ENCODE data around the gene ZDHHC7.

Gene ZDHHC7

GRCh38 chr16:85018529-85019236 is 7.3 kb upstream of the ZDHHC7 start:
- no peak for DNase-seq (ENCODE audit: low spot score)

DNA sequence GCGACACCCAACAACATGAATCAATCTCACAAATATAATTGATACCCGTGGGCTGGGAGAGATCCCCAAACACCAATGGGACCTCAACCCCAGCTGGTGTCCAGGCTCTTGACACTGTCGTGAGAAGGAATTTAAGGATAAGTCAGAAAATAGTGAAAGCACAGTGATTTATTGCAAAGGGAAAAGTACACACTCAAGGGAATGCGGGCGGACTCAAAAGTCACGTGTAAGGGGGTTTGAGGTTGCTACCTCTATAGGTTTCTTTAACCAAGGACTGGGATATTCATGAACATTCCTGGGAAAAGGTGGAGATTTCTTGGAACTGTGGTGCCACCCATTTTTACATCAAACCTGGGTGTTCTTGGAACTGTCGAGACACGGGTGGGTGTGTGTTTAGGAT is 6.3 kb upstream of the ZDHHC7 start:
- no peak for DNase-seq (ENCODE audit: low spot score)

- no peak for DNase-seq (ENCODE audit: low spot score)
Measured at GRCh38 chr16:85017151-85017550, 5.8 kb upstream of the ZDHHC7 start.

DNA sequence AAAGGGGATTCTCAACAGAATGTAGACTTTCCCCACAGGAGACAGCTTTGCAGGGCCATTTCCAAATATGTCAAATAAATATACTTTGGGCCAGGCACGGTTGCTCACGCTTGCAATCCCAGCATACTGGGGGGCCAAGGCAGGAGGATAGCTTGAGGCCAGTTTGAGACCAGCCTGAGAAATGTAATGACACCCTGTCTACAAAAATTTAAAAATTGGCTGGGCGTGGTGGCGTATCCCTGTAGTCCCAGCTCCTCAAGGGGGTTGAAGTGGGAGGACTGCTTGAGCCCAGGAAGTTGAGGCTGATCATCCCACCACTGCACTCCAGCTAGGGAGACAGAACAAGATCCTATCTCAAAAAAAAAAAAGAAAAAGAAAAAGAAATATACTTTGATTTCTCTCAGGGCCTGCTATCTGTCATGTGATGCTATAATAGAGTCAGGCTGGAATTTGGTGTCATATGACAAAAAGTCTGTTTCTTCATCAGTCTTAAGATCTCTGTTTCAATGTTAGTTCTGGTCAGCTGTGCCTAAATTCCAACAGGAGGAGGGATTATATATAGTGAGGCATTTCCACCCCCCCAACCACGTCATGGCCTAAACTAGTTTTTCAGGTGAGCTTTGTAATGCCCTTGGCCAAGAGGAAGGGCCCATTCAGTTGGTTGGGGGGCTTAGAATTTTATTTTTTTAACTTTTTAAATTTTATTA is 4.3 kb upstream of the ZDHHC7 start:
- no peak for DNase-seq (ENCODE audit: low spot score)

DNA sequence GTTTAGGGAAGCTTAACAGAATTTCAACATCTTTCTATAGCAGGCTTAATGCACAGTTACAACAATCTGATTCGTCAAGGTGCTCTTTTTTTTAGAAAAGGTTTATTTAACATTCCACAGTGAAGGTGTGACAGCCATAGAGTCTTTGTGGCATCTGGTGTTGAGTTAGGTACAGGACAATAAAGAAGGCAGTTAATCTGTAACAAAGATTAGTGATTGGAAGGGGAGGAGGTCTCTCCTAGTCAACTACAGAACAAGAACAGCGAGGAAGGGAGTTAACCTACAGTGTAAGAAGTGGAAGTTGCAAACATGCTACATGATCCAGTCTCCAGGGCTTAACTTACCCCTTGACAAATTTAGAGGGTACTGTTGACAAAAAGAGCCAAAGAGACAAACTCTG is 3.0 kb upstream of the ZDHHC7 start:
- DNase-seq (ENCODE audit: low spot score), result no peak

- no peak for DNase-seq (ENCODE audit: low spot score)
Measured at GRCh38 chr16:85011846-85012284, 530 bp upstream of the ZDHHC7 start.

DNA sequence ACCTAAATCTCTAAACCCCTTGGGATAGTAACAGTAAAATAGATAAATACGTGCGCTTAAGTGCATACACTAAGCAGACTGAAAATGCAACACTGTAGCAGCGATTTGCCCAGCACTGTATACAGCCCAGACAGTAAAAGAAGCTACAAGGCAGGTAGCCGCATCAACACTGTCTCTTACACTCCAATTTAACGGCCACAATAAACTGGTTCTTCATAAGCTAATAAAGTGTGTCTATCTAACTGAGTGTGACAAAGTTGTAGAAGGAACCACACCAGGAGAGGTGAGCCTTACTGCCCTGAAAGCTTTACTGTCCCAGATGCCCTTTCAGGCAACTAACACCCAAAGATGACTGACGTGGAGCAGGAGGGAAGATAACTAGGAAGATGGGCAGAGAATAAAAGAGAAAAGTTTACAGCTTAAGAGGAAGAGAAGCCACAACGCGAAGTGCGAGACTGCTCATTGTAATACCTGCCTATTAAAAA is 847 bp downstream of the ZDHHC7 start:
- no peak for DNase-seq (ENCODE audit: low spot score)

DNA sequence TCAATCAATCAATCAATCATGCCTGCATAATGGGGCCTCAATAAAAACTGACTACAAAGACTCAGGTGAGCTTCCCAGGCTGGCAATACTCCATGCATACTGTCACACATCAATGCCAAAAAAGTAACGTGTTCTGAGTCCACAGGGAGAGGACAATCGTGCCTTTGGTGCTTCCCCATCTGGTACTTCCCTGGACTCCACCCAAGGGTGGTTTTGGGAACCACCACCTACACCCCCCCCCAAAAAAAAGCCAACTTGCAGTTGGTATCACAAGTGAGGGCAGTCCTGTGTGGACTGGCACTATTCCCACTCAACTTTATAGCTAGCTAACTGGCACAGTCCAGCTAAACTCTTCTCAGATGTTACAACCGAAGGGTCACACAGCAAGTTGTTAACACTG is 3.1 kb downstream of the ZDHHC7 start:
- no peak for DNase-seq (ENCODE audit: low spot score)

DNA sequence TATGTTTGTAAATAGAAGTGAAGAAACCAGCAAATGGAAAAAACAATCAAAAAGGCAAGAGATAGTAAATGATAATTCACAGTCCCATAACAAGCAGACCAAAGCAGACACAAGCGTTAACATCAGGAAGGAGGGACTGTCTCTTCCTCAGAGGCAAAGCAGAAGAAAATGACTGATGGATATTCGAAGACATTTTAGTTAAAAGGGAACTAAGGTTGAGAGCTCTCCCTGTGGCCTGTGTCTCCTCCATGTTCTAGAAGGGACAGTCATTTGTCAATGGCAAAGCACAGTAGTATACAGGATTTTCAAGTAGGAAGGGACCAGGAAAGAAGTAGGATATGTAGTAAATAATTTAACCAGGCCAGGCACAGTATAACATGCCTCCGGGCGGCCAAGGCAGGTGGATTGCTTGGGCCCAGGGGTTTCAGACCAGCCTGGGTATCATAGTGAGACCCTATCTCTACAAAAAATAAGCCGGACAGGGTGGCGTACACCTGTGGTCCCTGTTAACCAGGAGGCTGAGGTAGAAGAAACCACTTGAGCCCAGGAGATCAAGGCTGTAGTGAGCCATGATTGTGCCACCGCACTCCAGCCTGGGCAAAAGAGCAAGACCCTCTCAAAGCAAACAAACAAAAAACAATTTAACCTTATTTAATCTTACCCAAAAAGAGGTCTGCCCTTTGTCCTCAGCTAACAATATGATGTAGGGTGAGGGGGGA is 3.7 kb downstream of the ZDHHC7 start:
- no peak for DNase-seq (ENCODE audit: low spot score)

DNA sequence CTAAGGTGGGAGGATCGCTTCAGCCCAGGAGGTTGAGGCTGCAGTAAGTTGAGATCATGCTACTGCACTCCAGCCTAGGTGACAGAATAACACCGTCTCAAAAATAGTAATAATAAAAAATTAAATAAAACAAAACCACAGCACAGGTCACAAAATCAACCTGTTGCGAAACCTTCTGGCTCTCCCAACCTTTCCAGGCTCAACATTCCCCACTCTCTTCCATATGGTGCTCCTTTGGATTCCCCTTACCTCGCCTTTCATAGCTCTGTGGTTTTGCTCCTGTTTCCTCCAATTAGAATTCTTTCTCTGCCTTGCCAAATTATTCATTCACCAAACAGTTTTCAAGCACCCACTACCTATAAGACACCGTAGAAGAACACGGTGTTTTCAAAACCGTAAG is 4.7 kb downstream of the ZDHHC7 start:
- no peak for DNase-seq (ENCODE audit: low spot score)

GRCh38 chr16:85005285-85006069 is 5.9 kb downstream of the ZDHHC7 start:
- no peak for DNase-seq (ENCODE audit: low spot score)

DNA sequence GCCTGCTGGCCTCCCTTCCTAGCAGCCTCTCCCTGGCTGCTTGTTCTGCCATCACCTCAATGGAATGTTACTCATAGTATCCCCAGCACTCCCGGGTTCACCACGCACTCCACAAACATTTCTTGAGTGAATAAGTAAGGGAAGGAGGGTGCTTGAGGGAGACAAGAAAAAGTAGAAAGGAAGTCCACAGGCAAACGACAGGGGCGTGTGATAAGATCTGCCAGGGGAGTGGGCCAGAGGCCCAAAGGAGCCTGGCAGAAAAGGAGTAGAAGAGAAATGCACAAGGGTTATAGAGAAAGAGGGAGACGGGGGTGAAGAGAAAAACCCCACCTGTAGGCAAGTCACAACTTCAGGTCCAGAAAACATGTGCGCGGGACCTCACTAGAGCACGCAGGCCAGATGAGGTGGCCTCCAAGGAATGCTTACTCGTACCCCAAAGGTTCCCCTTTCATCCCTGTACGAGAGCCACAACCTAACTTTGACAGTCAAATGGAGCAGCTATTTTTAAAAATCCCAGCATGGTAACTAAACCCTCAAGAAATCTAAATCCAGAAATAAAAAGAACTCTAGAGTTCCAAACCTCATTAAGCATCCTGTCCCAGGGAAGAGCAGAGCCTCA is 6.6 kb downstream of the ZDHHC7 start:
- DNase-seq (ENCODE audit: low spot score), result no peak

GRCh38 chr16:85003725-85004586 is 7.4 kb downstream of the ZDHHC7 start:
- DNase-seq (ENCODE audit: low spot score), result no peak

DNA sequence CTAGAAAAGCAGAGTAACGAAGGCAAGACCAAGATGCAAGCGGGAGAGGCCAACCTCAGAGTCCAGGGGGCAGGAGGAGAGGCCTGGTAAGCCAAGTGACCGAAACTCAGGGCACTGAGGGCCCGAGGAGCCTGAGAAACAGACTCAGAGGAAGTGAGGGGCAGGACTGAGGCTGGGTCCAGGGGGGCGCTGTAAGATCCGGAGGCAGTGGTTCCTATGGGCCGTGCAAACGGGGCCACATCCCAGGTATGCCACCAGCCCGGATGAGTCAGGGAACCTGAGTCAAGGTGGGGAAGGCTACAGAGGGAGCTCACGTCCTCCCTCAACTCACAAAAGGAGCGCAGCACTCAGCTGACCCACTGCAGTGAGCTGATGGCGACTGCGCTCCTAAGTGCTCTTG is 8.3 kb downstream of the ZDHHC7 start:
- DNase-seq (ENCODE audit: low spot score), result no peak

GRCh38 chr16:85002608-85003007 is 8.7 kb downstream of the ZDHHC7 start:
- DNase-seq (ENCODE audit: low spot score), result no peak

GRCh38 chr16:85002099-85002541 is 9.2 kb downstream of the ZDHHC7 start:
- DNase-seq (ENCODE audit: low spot score), result no peak

DNA sequence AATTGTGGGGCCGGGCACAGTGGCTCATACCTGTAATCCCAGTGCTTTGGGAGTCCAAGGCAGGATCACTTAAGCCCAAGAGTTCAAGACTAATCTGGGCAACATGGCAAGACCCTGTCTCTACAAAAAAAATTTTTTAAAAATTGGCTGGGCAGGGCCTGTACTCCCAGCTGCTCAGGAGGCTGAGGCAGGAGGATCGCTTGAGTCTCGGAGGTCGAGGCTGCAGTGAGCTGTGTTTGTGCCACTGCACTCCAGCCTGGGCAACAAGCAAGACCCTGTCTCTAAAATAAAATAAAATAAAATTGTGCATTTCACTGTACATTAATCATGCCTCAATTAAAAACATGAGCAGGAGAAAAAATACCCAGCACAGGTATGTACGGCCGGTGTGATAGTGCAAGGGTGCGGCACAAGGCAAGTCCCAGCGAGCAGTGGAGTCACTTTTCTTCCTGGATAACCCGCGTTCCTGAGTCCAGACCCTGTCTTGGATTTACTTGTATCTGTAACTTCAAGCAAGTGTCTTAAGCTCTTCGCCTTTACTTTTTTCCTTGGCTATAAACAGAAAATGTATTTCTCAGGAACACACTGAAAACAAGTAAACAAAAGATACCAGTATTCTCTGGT is 11.4 kb downstream of the ZDHHC7 start:
- DNase-seq (ENCODE audit: low spot score), result no peak

DNA sequence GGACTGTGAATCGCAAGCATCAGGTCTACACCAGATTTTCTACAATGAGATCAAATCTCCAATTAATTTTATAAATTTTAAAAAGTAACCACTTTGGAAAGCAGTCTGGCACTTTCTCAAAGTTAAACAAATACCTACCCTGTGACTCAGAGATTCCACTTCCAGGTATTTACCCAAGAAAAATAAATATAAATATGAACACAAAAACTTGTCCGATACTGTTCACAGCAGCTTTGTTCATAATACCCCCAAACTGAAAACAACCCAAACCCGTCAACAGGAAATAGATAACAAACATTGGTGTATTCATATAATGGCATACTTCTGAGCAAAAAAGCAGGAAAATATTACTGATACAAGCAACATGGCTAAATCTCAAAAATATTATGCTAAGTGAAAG is 12.1 kb downstream of the ZDHHC7 start:
- DNase-seq (ENCODE audit: low spot score), result no peak

GRCh38 chr16:84996365-84996764 is 15.0 kb downstream of the ZDHHC7 start:
- peak; percentile 58 for DNase-seq (ENCODE audit: low spot score)

DNA sequence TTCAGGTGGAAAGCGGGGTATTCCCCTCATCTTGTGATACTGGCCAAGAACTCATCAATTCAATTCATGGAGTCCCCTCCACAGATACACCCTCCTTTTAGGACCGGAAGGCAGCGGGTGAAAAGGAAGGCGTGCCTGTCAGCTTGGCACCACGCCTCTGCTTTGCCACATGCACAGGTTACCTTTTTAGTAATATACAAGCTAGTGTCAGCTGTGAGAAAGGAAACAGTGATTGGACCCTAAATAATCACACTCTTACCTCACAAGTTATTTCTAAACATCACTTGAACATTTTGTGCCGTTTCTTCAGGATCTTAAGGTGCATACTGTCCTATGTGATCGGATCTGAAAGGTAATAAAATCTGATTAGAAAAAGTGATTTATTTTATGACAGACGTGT is 15.7 kb downstream of the ZDHHC7 start:
- no peak for DNase-seq (ENCODE audit: low spot score)
